GM13977 (cell line): ENCODE results near the gene ATAD1.

ENCODE experiments used
- DNase-seq: peaks from one replicate; pipeline ENCODE4 v3.0.0; 2012; ENCODE audit warnings: low spot score
- CTCF ChIP-seq: IDR thresholded peaks from 2 replicates; pipeline ENCODE4 v1.5.1; 2012; ENCODE audit warnings: mild to moderate bottlenecking, control low read depth; ENCODE audit not compliant: insufficient read depth; ENCODE audit errors: extremely low read depth, missing control alignments
- in situ Hi-C: fragments of 300-500 bp; cut with MboI; formaldehyde crosslinking; loops from one replicate; pipeline ENCODE4 v1.12.0; 2022; ENCODE audit warnings: low sequenced_read_pairs, low pct_unique_long_range_greater_than_20kb, mixed read lengths, inconsistent platforms; ENCODE audit not compliant: unreplicated experiment

Gene ATAD1

GRCh38 chr10:87846023-87846422, 28.0 kb upstream of the ATAD1 start:
- in situ Hi-C loops, result no loop called here
- DNase-seq, result no peak
- TF ChIP-seq CTCF, result no peak

- in situ Hi-C loops, result no loop called here
- DNase-seq, result no peak
- no peak for TF ChIP-seq CTCF
Observed at GRCh38 chr10:87845624-87845998, 27.6 kb upstream of the ATAD1 start.

DNA sequence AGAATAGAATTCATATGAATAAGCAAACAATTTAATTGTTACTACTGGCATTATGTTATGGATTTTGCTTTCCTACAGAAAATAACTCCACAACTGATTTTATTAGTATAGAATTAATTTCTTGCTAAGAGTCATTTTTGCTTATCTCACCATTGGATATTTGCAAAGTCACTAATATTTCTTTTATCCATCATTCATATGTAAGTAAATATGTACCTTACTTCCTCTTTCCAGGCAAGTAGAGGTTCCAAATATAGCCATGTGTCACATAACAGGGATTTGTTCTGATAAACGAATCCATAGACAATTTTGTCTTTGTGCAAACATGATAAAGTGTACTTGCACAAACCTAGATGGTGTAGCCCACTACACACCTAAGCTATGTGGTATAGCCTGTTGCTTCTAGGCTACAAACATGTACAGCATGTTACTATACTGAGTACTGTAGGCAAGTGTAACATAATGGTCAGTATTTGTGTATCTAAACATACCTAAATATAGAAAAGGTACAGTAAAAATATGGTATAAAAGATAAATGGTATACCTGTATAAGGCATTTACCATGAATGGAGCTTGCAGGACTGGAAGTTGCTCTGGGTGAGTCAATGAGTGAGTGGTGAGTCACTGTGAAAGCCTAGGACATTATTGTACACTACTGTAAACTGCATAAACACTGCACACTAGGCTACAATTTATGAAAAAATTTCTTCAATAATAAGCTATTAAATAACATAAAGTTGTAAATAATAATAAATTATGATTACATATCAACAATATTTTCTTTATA, 27.0 kb upstream of the ATAD1 start:
- TF ChIP-seq CTCF, result no peak
- in situ Hi-C loops, result no loop called here
- no peak for DNase-seq

- in situ Hi-C loops, result no loop called here
- TF ChIP-seq CTCF, result no peak
Observed at GRCh38 chr10:87843714-87844113, 25.7 kb upstream of the ATAD1 start.

GRCh38 chr10:87842776-87843497, 24.9 kb upstream of the ATAD1 start:
- no peak for DNase-seq
- in situ Hi-C loops, result no loop called here
- no peak for TF ChIP-seq CTCF

More at GRCh38 chr10:87843714-87844113, 25.7 kb upstream of the ATAD1 start:
- DNase-seq, result no peak

DNA sequence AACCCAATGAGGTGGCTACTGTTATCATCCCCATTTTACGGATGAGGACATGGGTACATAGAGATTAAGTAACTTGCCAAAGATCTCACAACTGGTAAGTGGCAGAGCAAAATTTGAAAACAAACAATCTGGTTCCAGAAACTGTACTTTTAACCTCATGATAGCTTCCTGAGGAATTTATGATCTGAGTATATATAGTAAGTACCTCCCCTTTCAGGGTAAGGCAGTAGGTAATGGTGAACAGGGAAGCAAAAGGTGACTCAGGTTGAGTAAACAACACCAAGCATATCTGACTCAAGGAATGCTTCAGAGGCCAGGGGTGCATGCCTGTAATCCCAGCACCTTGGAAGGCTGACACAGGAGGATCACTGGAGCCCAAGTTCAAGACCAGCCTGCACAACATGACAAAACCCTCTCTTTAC, 24.2 kb upstream of the ATAD1 start:
- TF ChIP-seq CTCF, result no peak
- in situ Hi-C loops, result no loop called here
- DNase-seq, result no peak
